ENCODE measurements around the gene UBL5.

Gene UBL5

GRCh38 chr19:9847087-9847671 is 19.5 kb downstream of the UBL5 start:
- peak; percentile 87 for TF ChIP-seq CTCF (conservative IDR thresholded peaks at IDR 0.05; ENCODE audit: control insufficient read depth, insufficient read depth, low read depth, low read length)
- no peak overlapping the region for H3K4me3 ChIP-seq (ENCODE audit: control insufficient read depth, low read depth, low read length)
- DNase-seq (ENCODE audit: low read depth) = peak; percentile 98

- no peak overlapping the region for H3K4me3 ChIP-seq (ENCODE audit: control insufficient read depth, low read depth, low read length)
- DNase-seq (ENCODE audit: low read depth) = no peak
- TF ChIP-seq CTCF (conservative IDR thresholded peaks at IDR 0.05; ENCODE audit: control insufficient read depth, insufficient read depth, low read depth, low read length) = peak; percentile 20
These were observed 20.3 kb downstream of the UBL5 start for GRCh38 chr19:9848060-9848459.

GRCh38 chr19:9848762-9849161 is 21.0 kb downstream of the UBL5 start:
- no peak overlapping the region for H3K4me3 ChIP-seq (ENCODE audit: control insufficient read depth, low read depth, low read length)
- no peak for TF ChIP-seq CTCF (conservative IDR thresholded peaks at IDR 0.05; ENCODE audit: control insufficient read depth, insufficient read depth, low read depth, low read length)
- DNase-seq (ENCODE audit: low read depth) = no peak

GRCh38 chr19:9849791-9850190 is 22.1 kb downstream of the UBL5 start:
- DNase-seq (ENCODE audit: low read depth) = no peak
- no peak overlapping the region for H3K4me3 ChIP-seq (ENCODE audit: control insufficient read depth, low read depth, low read length)
- TF ChIP-seq CTCF (conservative IDR thresholded peaks at IDR 0.05; ENCODE audit: control insufficient read depth, insufficient read depth, low read depth, low read length) = no peak

GRCh38 chr19:9850235-9850959 is 22.7 kb downstream of the UBL5 start:
- DNase-seq (ENCODE audit: low read depth) = no peak
- no peak for TF ChIP-seq CTCF (conservative IDR thresholded peaks at IDR 0.05; ENCODE audit: control insufficient read depth, insufficient read depth, low read depth, low read length)
- H3K4me3 ChIP-seq (ENCODE audit: control insufficient read depth, low read depth, low read length) = no peak overlapping the region

GRCh38 chr19:9854282-9854846 is 26.6 kb downstream of the UBL5 start:
- H3K4me3 ChIP-seq (ENCODE audit: control insufficient read depth, low read depth, low read length) = no peak overlapping the region
- no peak for TF ChIP-seq CTCF (conservative IDR thresholded peaks at IDR 0.05; ENCODE audit: control insufficient read depth, insufficient read depth, low read depth, low read length)

More at GRCh38 chr19:9854282-9854846, 26.6 kb downstream of the UBL5 start:
- DNase-seq (ENCODE audit: low read depth) = no peak

Measured in fibroblast of mammary gland (primary cell).